ENCODE results near the gene NARF.
A peak's percentile ranks its signal among the peaks of the same experiment; 100 is the strongest.
"Not testable (repeated sequence)": the region's sequence is repeated elsewhere in the genome, so short reads cannot be mapped to it uniquely, and the experiment has no call there.

Gene NARF

GRCh38 chr17:82503728-82504308, 45.3 kb downstream of the NARF start:
- no peak for DNase-seq

- DNase-seq, result no peak
These were observed 46.8 kb downstream of the NARF start for GRCh38 chr17:82505296-82505695.

- peak; percentile 42 for DNase-seq
These were observed 47.9 kb downstream of the NARF start for GRCh38 chr17:82506402-82506801.

- no peak for DNase-seq
These were observed 49.2 kb downstream of the NARF start for GRCh38 chr17:82507631-82508175.

- not testable (repeated sequence) for DNase-seq
These were observed 53.1 kb downstream of the NARF start for GRCh38 chr17:82511642-82512041.

- DNase-seq, result not testable (repeated sequence)
These were observed 55.3 kb downstream of the NARF start for GRCh38 chr17:82513864-82514263.

- no peak for DNase-seq
These were observed 58.8 kb downstream of the NARF start for GRCh38 chr17:82517230-82517865.

GRCh38 chr17:82518826-82519810, 60.6 kb downstream of the NARF start, which contains the start of gene FOXK2:
Gene FOXK2 (plus strand): TSS chr17:82519732. CDS start chr17:82519889, 157 bp downstream.
- peak; percentile 97 for DNase-seq

GRCh38 chr17:82519971-82520903, 61.7 kb downstream of the NARF start:
- DNase-seq, result peak; percentile 61

- no peak for DNase-seq
These were observed 66.0 kb downstream of the NARF start for GRCh38 chr17:82524540-82524939.

- no peak for DNase-seq
These were observed 67.2 kb downstream of the NARF start for GRCh38 chr17:82525712-82526111.

- DNase-seq, result no peak
These were observed 69.4 kb downstream of the NARF start for GRCh38 chr17:82527898-82528297.

- no peak for DNase-seq
These were observed 70.1 kb downstream of the NARF start for GRCh38 chr17:82528484-82529265.

- no peak for DNase-seq
These were observed 71.4 kb downstream of the NARF start for GRCh38 chr17:82529914-82530300.

- no peak for DNase-seq
These were observed 72.9 kb downstream of the NARF start for GRCh38 chr17:82531431-82531881.

GRCh38 chr17:82534401-82534812, 75.9 kb downstream of the NARF start:
- no peak for DNase-seq

- DNase-seq, result no peak
These were observed 78.1 kb downstream of the NARF start for GRCh38 chr17:82536512-82537201.

GRCh38 chr17:82537228-82537627, 78.7 kb downstream of the NARF start:
- DNase-seq, result not testable (repeated sequence)

- not testable (repeated sequence) for DNase-seq
These were observed 80.5 kb downstream of the NARF start for GRCh38 chr17:82539076-82539475.

All from activated CD4-positive, CD25-positive, alpha-beta regulatory T cell treated with anti-CD3 and anti-CD28 coated beads, Interleukin-2, amount 50 U/mL, for 72 hours (primary cell).